ENCODE data around the gene VDAC1.
"Not testable (repeated sequence)": the region's sequence is repeated elsewhere in the genome, so short reads cannot be mapped to it uniquely, and the experiment has no call there.

The VDAC1 gene, protein sequence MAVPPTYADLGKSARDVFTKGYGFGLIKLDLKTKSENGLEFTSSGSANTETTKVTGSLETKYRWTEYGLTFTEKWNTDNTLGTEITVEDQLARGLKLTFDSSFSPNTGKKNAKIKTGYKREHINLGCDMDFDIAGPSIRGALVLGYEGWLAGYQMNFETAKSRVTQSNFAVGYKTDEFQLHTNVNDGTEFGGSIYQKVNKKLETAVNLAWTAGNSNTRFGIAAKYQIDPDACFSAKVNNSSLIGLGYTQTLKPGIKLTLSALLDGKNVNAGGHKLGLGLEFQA

DNA sequence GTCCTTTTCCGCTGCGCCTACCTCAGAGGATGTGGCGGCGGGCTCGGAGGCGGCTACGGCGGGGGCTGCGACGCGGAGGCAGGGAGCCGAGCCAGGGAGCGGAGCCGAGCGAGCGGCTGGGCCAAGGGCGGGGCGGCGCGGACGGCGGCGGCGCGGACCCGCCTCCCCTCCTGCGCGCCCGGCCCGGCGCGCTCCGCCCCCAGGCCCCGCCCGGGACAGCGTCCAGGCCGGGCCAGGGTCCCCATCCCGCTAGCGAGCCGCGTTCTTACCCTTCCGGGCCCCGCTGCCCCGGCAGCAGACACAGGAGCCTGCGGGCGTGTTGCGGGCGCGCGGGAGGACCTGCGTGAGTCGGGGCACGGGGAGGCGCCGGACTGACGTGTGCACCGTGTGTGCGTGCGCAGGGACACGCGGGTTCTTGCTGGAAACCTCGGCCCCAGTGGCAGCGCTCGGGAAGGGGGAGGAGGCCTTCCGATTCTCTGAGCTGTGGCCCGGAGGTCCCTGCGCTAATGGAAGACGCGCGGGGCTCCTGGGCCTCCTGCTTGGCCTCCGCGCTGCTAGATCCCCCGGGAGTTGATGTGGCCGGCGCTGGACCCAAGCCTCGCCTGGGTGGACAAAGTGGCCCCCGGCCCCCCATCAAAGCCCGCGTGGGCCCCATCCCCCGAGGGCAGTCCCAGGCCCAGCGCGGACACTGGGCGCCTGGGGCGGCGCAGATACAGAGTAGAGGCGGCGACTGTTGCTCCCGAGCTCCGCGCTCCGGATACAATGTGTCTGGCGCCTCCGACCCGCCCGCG is at the start of gene VDAC1:
Gene VDAC1, minus strand, starts transcription at position 350 of the 791 bp plus-strand sequence. CDS start 11,963 bp downstream, outside the sequence.
- DNase-seq = peak; percentile 88

DNA sequence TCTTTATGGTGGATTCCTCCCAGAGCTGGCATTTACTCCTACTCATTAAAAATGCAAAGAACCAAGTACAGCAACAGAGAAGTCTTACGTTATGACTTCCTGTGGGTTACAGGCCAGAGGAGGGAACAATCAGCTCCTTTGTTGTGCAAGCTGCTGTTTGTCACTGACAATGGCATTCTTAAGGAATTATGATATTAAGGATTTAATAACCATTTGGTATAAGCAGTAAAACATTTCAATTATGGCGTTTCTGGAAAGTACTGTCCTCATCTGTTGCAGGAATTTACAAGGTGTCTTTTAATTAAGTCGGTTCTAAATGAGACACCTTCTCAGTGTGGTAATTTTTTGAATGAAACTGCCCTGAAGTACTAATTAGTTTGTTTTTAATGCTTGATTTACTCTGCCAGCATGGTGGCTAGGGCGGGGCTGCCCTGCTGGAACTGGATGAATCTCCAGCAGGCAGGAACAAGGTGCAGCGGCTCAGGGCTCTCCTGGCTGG is 49.1 kb upstream of the VDAC1 start:
- no peak for DNase-seq

DNA sequence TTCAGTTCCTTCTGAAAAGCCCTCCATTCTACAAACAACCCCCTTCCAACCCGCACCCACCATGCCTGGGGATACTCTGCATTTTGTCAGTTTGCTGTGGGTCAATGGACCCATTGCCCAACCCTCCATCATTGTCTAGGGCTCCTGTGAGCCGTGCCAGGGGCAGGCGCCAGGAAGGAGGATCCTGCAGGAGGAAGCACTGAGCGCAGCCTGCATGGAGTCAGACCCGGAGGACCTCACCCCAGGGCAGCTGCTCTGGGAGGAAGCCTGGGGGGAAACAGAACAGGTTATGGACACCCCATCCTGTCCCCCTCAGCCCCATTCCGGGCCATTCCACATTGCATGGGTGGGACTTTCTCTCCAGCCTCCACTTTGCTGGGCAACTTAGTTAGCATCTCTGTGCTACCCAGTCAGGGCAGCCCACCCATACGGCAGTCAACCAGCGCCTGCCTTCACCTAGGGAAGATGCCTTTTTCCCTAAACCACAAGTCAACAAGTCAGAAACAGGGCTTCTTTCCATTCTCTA is 48.6 kb upstream of the VDAC1 start:
- DNase-seq = no peak

DNA sequence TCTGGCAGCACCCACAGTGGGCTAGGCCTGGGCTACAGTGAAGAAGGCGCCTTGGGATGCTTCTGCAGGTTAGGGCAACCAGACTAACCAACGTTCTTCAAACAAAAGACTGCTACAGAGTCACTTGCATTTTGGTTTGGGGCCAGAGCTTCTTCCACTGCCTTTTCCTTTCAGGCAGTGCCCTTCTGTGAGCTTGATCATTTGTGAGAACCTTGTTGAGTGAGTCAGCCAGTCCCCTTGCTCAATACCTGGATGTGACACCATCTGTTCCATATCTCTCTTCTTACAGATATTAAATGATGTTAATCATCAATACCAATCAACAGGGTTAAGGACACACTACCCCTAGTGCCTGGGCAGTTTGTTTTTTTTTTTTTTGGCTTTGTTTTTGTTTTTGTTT is 46.5 kb upstream of the VDAC1 start:
- DNase-seq = peak; percentile 31

DNA sequence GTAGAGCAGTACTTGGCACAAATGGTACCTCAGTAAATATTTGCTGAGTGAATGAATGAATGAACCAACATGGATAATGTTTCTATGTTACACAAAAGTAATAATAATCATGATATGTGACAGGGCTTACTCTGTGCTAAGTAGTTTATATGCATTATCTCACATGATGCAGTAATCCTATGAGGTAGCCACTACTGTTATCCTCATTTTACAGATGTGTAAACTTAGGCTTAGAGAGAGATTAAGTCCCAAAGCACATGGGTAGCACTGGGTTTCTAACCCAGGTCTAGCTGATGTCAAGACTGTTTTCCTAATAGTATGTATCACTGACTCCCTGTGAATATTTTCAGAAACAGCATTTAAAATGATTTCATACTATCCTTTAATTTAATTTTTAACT is 44.1 kb upstream of the VDAC1 start:
- DNase-seq = no peak

DNA sequence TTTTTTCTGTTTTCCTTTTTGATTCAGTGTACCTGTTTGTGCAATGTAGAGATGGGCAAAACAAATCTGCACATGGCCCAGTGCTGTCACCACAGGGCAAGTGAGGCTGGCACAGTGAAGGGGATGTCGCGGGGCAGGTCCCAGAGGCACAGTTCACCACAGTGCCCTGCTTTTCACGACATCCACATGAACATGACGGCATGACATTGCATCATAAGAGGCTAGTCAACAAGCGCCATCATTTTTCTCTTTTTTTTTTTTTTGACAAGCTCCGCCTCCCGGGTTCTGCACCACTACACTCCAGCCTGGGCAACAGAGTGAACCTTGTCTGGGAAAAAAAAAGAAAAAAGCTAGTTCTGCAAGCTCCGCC is 42.9 kb upstream of the VDAC1 start:
- no peak for DNase-seq

DNA sequence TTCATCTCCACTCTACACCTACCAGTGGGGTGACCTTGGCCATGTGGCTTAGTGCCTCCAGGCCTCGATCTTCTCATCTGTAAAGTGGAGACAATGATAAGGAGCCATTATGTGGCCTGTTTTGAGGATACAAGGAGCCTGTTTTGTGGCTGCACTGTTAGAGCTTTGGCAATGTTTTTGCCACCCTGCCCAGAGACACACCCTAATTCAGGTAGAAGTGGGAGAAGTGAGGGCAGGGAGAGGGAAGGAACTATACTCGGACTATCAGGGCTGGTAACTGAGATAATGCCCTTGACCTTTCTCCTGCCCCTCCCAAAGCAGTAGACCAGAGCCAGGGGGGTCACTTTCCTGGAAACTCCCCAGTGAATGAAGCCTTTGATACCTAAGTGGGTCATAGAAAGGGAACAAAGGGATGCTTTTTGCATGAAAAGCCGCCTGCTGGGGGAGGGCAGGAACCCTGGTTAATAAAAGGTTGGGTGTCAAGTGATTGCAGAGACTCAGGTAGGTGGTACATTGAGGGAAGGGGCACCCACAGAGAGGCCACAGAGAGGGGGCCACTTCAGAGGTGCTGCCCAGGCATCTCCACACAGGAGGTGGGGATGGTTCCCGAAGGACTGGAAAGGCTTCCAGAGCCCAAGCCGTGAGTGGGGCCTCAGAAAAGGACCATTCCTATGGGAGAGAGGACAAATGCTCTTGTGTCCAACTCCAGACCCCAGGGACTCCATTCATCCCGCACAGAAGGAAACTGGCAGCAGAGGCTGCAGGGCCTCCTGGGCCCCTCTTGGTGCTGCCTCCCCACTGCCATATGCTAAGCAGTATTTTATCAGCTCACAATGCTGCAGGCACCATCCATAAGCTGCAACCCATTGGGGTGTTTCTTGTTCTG is 42.3 kb upstream of the VDAC1 start:
- DNase-seq = no peak

DNA sequence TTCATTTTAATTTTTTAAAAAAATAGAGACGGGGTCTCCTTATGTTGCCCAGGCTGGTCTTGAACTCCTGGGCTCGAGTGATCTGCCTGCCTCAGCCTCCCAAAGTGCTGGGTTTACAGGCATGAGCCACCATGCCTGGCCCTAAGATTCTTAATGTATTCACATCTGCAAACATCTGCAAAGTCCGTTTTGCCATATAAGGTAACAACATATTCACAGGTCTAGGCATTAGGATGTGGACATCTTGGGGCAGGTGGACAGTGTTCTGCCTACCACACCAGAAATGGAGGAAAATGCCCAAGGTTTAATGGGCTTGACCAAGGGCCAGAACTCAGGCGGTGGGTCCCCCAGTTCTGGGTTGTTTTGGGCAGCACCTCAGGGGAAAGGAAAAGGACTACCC is 41.6 kb upstream of the VDAC1 start:
- no peak for DNase-seq

DNA sequence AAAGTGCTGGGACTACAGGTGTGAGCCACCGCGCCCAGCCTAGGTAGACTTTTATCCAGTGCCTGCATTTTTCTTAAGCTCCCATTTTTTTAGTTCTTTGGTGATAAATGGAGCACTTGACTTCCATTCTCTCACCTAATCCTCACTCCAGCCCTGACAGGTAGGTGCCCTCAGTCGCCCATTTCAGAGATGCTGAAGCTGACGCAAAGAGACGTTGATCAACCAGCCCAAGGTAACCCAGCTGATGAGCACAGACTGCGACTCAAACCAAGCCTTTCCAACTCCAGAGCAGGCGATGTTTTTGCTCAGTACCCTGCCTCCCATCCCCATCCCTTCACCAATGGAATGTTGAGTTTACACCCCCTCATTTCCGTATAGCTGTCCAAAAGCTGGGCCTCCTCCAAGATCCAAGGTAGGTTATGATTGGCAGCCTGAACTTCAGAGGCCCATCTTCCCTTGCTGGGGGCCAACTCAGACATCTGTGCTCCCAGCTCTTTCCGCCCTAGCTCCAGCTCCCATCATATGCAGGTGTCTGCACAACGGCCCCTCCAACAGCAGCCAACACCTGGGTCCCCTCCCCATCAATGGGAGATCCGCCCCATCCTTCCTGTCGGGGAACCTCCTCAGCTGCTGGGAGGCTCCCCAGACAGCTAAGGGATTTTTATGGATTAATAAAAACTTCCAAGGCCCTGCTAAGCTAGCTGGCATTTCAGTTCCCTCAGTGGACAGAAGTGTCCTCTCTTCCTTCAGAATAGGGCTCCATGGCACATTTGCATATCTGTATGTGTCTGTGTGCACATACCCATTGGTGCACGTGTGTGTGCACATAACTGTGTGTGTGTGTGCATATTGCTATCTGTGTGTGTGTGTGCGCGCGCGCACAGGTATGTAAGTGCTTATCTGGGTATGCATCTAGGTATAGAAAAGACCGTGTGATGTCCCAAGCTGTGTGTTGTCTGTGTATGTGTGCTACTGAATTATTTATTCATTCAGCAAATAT is 39.3 kb upstream of the VDAC1 start:
- no peak for DNase-seq

DNA sequence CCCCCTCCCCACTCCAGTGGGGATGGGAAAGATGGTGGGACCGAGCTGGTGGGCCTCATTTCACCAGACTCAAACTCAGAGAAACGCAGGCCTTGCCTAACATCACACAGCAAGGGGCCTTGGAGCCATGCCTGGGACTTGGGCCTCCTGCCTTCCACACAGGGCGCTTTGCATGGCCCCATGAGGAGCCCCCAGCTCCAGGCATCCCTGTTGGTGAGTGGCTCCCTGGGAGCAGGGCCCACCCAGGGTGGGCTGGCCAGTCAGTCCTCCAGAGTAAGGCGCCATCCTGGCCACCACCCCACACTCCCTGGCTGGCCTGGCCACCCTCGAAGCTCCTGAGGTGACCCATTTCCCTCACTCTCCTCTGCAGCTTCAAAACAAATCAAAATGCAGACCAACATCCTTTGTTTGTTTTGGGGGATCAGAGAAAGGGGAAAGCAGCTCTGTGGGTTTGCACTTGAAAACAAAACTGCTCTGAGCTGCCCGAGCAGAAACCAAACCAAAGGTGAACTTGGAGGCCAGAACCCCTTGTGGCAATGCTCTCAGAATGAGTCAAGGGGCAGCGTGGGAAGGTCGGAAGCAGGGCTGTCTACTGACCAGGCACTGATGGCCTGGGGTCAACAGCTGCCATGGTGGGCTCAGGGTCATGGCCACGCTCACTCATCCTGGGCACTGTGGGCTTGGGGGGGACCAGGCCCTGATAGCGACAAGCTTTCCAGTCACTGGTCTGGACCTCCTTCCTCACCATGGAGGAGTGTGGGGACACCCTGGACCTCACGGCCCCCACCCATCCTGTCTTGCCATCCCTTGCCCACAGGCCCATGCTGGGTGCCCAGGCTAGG is 37.0 kb upstream of the VDAC1 start:
- no peak for DNase-seq

DNA sequence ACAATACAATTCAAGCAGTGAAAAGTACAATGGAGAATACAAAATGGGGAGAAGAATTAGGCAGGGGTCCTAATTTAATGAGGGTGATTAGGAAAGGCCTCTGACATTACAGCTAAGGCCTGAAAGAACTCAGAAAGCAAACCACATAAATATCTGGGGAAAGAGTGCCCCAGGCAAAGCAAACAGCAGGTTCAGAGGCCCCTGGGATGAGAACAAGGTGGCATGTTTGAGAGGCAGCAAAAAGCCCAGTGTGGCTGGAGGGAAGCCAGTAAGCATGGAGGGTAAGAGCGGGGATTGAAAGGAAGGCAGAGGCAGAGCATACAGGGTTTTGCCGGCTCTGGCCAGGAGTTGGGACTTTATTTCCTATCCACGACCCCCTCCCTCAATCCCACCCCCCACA is 33.4 kb upstream of the VDAC1 start:
- DNase-seq = no peak

DNA sequence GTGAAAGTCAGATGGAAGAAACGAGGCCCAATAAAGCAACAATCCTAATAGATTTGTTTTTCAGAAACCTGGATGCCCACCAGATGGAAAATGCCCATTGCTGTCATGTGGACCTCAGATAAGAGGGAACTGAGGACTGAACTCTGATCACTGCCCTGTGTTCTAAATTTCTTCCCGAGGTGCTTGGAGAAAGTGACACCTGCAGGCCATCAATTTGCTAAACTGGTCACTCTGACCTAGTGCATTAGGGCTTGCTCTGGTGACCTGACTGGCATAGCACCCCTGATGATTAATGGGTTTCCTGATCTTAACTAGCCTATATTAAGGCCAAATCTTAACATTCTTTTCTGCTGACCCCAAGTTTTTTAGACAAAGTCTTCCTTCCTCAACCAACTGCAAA is 32.4 kb upstream of the VDAC1 start:
- DNase-seq = no peak

DNA sequence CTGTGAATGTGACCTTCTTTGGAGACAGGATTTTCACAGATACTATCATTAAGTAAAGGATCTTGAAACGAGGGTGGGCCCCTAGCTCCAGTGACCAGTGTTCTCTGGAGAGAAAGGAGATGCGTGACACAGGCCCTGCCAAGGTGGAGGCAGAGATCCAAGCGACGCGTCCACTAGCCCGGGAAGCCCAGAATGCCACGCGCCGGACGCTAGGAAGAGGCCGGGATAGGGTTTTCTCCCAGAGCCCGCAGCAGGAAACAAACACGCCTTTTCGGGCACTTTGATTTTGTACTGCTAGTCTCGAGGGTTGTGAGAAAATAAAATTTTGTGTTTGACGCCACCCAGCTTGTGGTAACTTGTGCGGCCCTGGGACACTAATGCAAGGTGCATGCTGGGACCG is 29.6 kb upstream of the VDAC1 start:
- DNase-seq = no peak

DNA sequence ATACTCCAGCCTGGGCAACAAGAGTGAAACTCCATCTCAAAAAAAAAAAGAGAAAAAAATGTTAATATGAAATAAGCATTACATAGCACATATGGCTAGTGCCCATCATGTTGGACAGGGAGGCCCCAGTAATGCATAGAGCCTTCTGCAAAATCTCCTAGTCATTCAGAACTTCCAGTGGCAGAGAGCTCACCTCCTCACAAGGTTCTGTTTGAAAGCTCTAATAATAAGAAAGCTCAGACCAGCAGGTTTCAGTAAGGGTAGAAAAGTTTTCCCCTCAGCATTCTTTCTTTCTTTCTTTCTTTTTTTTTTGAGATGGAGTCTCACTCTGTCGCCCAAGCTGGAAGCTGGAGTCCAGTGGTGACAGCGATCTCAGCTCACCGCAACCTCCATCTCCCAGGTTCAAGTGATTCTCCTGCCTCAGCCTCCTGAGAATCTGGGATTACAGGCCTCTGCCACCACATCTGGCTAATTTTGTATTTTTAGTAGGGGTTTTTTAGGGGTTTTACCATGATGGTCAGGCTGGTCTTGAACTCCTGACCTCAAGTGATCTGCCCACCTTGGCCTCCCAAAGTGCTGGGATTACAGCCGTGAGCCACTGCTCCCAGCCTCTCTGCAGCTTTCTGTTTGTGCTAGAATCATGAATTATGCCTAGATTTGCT is 25.7 kb upstream of the VDAC1 start:
- not testable (repeated sequence) for DNase-seq

DNA sequence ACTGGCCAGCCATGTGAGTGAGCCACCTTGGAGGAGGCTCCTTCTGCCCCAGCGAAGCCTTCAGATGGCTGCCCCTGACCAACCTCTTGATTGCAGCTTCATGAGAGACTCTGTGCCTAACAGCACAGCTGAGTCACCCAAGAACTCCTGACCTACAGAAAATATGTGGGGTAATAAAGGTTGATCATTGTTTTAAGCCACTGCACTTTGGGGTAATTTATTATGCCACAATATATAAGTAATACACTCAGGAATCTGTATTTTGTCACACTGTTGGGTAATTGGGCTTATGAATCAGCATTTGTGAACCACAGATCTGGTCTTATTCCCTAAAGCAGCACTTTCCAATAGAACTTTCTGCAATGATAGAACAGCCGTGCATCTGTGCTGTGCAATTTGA is 24.4 kb upstream of the VDAC1 start:
- no peak for DNase-seq

DNA sequence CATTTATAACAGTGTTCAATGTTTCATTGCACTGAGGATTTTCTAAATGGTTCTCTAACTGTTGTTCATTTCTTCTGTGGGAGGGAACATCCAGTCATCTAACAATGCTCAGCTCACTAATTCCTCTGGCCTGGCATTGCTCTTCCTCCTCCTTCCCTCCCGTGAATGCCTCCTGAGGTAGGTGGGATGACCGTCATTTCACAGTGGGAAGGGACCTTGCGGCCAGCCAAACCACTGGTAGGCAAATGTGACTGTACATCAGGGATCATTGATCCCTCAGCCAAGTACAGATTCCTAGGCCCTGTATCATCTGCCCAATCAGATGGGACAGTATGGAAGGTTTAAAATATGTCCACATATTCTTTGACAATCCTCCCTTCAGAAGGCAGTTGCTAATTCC is 23.7 kb upstream of the VDAC1 start:
- no peak for DNase-seq

DNA sequence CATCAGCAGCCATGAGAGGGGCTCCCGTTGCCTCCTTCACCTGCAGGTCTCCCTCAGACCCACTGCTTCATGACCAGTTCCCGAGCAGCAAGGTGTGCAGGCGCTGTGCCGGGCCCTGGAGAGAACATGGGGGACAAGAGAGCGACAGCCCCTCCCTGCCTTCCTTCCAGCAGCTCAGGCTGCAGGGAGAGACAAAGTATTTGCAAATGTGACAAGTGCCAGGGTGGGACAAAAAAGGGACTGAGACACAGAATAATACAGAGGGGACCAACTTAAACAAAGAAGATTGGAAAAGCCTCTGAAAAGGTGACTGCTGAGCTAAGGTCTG is 22.5 kb upstream of the VDAC1 start:
- no peak for DNase-seq

DNA sequence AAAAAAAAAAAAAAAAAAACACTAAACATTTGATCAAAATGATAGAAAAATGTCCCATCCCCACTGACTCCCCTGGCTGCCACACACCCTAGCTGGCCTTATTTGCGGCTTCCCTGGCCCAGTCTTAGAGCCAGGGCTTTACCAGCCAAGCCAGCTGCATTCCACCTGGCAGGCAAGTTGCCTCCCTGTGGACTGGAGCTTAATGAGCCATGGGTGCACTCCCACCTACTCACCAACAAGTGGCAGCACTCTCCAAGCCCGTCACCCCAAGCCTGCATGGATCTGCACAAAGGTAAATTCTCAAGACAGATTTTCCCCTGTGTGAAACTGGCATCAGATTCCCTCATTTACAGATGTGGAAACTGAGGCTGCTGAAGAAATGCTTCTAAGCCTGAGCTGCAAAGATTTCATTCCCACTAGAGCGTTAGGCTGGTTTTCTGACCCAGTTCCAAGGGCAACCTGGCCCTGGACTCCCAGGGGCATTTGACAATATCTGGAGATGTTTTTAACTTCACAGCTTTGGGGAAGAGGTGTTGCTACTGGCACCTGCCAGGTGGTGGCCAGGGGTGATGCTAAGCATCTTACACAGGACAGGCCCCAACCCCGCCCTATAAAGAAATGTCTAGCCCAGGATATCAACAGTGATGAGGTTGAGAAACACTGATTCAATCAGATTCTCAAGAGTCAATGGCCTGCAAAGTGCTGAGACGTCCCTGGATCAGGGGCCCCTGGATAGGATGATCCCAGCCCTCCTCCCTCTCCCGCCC is 21.9 kb upstream of the VDAC1 start:
- peak; percentile 66 for DNase-seq

DNA sequence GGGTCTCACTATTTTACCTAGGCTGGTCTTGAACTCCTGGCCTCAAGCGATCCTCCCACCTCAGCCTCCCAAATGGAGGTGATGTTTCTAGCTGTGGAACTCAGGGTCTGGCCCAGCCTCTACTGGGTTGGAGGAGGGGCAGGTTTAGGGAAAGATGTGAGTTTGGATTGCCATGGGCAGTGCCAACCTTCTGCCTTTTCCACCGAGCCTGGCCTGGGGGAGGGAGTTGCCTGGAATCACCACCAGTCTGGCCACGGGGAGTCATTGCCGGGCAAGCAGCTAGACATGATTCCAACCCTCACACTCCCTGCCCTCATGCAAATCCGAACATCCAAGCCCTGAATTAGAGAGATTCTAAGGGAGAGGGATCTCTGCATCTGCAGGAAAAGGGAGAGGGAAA is 21.0 kb upstream of the VDAC1 start:
- no peak for DNase-seq

DNA sequence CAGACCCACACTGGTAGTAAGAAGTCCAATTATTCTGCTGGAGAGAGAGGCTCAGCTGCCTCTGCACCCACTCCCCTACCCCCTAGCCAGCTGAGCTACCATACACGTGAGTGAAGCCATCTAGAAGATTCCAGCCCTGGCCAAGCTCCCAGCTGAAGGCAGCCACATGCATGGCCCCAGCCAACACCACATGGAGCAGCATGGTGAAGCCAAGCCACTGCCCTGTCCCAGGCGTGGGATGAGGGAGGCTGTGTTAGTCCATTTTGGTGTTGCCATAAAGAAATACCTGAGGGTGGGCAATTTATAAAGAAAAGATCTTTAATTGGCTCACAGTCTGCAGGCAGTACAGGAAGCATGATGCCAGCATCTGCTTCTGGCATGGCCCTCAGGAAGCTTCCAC is 20.0 kb upstream of the VDAC1 start:
- no peak for DNase-seq
